ENCODE measurements around the gene DCHS2.

The DCHS2 gene

GRCh38 chr4:154435895-154436294, 55.7 kb downstream of the DCHS2 start:
- no peak overlapping the region for H3K27ac ChIP-seq
- CTCF ChIA-PET: interaction anchor here (0.7 kb wide), 1 partner anchor 253 kb away, joined by 3 read pairs; no protein-coding TSS in a partner anchor
- DNase-seq (ENCODE audit: low spot score): no peak
- POLR2A ChIA-PET (ENCODE audit: low non-redundant PET): no interaction called here
- TF ChIP-seq CTCF (conservative IDR thresholded peaks at IDR 0.05; ENCODE audit: low read depth): no peak

- no peak overlapping the region for H3K27ac ChIP-seq
- TF ChIP-seq CTCF (conservative IDR thresholded peaks at IDR 0.05; ENCODE audit: low read depth): no peak
- ChIA-PET CTCF (no interaction called here), POLR2A (ENCODE audit: low non-redundant PET) (no interaction called here)
- no peak for DNase-seq (ENCODE audit: low spot score)
These were observed 58.1 kb downstream of the DCHS2 start for GRCh38 chr4:154433543-154433942.

GRCh38 chr4:154429176-154429575, 62.4 kb downstream of the DCHS2 start:
- ChIA-PET CTCF (no interaction called here), POLR2A (ENCODE audit: low non-redundant PET) (no interaction called here)
- no peak overlapping the region for H3K27ac ChIP-seq
- no peak for TF ChIP-seq CTCF (conservative IDR thresholded peaks at IDR 0.05; ENCODE audit: low read depth)
- no peak for DNase-seq (ENCODE audit: low spot score)

- no peak overlapping the region for H3K27ac ChIP-seq
- TF ChIP-seq CTCF (conservative IDR thresholded peaks at IDR 0.05; ENCODE audit: low read depth): no peak
- ChIA-PET POLR2A (ENCODE audit: low non-redundant PET) (no interaction called here), CTCF (interaction anchor here (0.7 to 0.9 kb wide), 2 partner anchors 10 to 66 kb away, joined by 3 to 5 read pairs; no protein-coding TSS in a partner anchor)
- DNase-seq (ENCODE audit: low spot score): no peak
These were observed 64.5 kb downstream of the DCHS2 start for GRCh38 chr4:154427149-154427548.

- H3K27ac ChIP-seq: no peak overlapping the region
- TF ChIP-seq CTCF (conservative IDR thresholded peaks at IDR 0.05; ENCODE audit: low read depth): no peak
- DNase-seq (ENCODE audit: low spot score): no peak
- POLR2A ChIA-PET (ENCODE audit: low non-redundant PET): no interaction called here
- CTCF ChIA-PET: interaction anchor here (0.6 kb wide), 1 partner anchor 228 kb away, joined by 4 read pairs; no protein-coding TSS in a partner anchor
These were observed 66.1 kb downstream of the DCHS2 start for GRCh38 chr4:154425514-154425913.

GRCh38 chr4:154424810-154425484, 66.7 kb downstream of the DCHS2 start:
- ChIA-PET POLR2A (ENCODE audit: low non-redundant PET) (no interaction called here), CTCF (no interaction called here)
- no peak for TF ChIP-seq CTCF (conservative IDR thresholded peaks at IDR 0.05; ENCODE audit: low read depth)
- no peak for DNase-seq (ENCODE audit: low spot score)
- no peak overlapping the region for H3K27ac ChIP-seq
